Measurements from ENCODE around the gene GPRC5C. TPM values are rescaled to one million over a fixed set of nuclear protein-coding genes. Genes with fewer than 3 reads are reported as not detected.

The GPRC5C gene
- total and polyA plus RNA-seq, 2 of the 13 experiments (the other 11 are each of a cell fraction or from before 2014, with no cell fraction given): 85.6 to 300 TPM

DNA sequence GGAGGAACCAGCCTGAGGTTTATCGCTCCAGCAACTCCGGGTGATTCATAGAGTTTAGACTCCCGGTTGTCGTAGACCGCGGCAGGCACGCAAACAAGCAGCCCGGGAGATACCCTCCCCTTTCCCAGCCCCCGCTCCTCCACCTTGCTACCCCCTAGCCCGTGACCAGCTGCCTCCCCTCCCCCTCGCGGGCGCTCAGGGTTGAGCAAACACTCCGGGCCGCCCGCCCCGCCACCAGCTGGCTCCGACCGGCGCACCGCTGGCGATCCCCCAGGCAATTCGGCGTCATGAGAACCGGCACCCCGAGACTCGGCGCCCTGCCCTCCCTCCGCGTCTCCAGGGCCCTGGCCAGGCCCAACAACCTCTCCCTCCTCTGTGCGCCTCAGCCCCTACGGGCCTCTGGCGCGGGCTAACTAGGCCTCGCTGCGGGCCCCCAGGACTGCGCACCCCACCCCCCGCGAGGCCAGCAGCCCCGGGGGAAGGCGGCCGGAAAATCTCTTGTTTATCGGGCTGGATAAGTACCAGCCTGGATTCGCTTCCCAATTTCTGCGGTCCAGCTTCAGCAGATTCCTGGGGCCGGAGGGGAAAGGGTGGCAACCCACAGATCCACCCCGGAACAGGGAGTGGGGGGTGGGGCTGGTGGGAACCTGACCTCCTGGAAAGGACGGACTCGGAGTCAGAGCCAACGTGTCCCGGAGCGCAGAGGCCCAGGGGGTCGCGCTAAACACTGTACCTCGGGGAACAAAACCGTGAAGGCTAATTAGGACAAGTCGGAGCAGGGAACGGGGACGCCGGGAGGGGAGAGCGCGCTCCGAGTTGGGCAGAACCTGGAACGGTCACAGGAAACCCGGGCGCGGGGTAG lies 951 bp upstream of the GPRC5C start (continued):
- TF ChIP-seq ZNF17 (CRISPR knock-in tag; IDR thresholded peaks at IDR 0.05): no peak
- no peak; the same call in none of the 2 replicates for TF ChIP-seq ZNF205 (CRISPR knock-in tag; IDR thresholded peaks at IDR 0.05)
- TF ChIP-seq, protein P1, sequence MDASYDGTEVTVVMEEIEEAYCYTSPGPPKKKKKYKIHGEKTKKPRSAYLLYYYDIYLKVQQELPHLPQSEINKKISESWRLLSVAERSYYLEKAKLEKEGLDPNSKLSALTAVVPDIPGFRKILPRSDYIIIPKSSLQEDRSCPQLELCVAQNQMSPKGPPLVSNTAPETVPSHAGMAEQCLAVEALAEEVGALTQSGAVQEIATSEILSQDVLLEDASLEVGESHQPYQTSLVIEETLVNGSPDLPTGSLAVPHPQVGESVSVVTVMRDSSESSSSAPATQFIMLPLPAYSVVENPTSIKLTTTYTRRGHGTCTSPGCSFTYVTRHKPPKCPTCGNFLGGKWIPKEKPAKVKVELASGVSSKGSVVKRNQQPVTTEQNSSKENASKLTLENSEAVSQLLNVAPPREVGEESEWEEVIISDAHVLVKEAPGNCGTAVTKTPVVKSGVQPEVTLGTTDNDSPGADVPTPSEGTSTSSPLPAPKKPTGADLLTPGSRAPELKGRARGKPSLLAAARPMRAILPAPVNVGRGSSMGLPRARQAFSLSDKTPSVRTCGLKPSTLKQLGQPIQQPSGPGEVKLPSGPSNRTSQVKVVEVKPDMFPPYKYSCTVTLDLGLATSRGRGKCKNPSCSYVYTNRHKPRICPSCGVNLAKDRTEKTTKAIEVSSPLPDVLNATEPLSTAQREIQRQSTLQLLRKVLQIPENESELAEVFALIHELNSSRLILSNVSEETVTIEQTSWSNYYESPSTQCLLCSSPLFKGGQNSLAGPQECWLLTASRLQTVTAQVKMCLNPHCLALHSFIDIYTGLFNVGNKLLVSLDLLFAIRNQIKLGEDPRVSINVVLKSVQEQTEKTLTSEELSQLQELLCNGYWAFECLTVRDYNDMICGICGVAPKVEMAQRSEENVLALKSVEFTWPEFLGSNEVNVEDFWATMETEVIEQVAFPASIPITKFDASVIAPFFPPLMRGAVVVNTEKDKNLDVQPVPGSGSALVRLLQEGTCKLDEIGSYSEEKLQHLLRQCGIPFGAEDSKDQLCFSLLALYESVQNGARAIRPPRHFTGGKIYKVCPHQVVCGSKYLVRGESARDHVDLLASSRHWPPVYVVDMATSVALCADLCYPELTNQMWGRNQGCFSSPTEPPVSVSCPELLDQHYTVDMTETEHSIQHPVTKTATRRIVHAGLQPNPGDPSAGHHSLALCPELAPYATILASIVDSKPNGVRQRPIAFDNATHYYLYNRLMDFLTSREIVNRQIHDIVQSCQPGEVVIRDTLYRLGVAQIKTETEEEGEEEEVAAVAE (CRISPR knock-in tag; IDR thresholded peaks at IDR 0.05; ENCODE audit: borderline replicate concordance): 0 out of 2 replicates have a peak, but pooled peaks have one; percentile 13
- TF ChIP-seq, protein P2, sequence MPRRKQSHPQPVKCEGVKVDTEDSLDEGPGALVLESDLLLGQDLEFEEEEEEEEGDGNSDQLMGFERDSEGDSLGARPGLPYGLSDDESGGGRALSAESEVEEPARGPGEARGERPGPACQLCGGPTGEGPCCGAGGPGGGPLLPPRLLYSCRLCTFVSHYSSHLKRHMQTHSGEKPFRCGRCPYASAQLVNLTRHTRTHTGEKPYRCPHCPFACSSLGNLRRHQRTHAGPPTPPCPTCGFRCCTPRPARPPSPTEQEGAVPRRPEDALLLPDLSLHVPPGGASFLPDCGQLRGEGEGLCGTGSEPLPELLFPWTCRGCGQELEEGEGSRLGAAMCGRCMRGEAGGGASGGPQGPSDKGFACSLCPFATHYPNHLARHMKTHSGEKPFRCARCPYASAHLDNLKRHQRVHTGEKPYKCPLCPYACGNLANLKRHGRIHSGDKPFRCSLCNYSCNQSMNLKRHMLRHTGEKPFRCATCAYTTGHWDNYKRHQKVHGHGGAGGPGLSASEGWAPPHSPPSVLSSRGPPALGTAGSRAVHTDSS (CRISPR knock-in tag; conservative IDR thresholded peaks at IDR 0.05): no peak
- 0 out of 2 replicates have a peak, but pooled peaks have one; percentile 65 for TF ChIP-seq ISX (CRISPR knock-in tag; conservative IDR thresholded peaks at IDR 0.05)
- no peak for TF ChIP-seq ARNT (IDR thresholded peaks at IDR 0.05)
- TF ChIP-seq ZNF839 (CRISPR knock-in tag; IDR thresholded peaks at IDR 0.05; ENCODE audit: borderline replicate concordance): no peak; the same call in 1 of the 2 replicates
- TF ChIP-seq, protein P3, sequence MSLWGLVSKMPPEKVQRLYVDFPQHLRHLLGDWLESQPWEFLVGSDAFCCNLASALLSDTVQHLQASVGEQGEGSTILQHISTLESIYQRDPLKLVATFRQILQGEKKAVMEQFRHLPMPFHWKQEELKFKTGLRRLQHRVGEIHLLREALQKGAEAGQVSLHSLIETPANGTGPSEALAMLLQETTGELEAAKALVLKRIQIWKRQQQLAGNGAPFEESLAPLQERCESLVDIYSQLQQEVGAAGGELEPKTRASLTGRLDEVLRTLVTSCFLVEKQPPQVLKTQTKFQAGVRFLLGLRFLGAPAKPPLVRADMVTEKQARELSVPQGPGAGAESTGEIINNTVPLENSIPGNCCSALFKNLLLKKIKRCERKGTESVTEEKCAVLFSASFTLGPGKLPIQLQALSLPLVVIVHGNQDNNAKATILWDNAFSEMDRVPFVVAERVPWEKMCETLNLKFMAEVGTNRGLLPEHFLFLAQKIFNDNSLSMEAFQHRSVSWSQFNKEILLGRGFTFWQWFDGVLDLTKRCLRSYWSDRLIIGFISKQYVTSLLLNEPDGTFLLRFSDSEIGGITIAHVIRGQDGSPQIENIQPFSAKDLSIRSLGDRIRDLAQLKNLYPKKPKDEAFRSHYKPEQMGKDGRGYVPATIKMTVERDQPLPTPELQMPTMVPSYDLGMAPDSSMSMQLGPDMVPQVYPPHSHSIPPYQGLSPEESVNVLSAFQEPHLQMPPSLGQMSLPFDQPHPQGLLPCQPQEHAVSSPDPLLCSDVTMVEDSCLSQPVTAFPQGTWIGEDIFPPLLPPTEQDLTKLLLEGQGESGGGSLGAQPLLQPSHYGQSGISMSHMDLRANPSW (CRISPR knock-in tag; IDR thresholded peaks at IDR 0.05; ENCODE audit: borderline replicate concordance): peak; percentile 3; the same call in 1 of the 2 replicates
- TF ChIP-seq STAG1 (CRISPR knock-in tag; IDR thresholded peaks at IDR 0.05): peak; percentile 12; the same call in 1 of the 2 replicates
- no peak for TF ChIP-seq HNRNPUL1 (IDR thresholded peaks at IDR 0.05; ENCODE audit: low read depth, low read length)
- TF ChIP-seq SMAD1 (CRISPR knock-in tag; IDR thresholded peaks at IDR 0.05; ENCODE audit: borderline replicate concordance, low read depth): peak; percentile 70
- no peak for TF ChIP-seq ZNF10 (CRISPR knock-in tag; IDR thresholded peaks at IDR 0.05; ENCODE audit: borderline replicate concordance, low read depth)
- TF ChIP-seq, protein P4, sequence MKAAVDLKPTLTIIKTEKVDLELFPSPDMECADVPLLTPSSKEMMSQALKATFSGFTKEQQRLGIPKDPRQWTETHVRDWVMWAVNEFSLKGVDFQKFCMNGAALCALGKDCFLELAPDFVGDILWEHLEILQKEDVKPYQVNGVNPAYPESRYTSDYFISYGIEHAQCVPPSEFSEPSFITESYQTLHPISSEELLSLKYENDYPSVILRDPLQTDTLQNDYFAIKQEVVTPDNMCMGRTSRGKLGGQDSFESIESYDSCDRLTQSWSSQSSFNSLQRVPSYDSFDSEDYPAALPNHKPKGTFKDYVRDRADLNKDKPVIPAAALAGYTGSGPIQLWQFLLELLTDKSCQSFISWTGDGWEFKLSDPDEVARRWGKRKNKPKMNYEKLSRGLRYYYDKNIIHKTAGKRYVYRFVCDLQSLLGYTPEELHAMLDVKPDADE (CRISPR knock-in tag; IDR thresholded peaks at IDR 0.05): peak; percentile 86; the same call in 1 of the 2 replicates
- TF ChIP-seq SRY (CRISPR knock-in tag; IDR thresholded peaks at IDR 0.05): peak; percentile 85

Measured in HepG2 (cell line).